ENCODE data around the gene F3.
"Not testable (repeated sequence)": the region's sequence is repeated elsewhere in the genome, so short reads cannot be mapped to it uniquely, and the experiment has no call there.

The F3 gene

GRCh38 chr1:94541246-94542087 lies at the start of gene F3:
Gene F3, minus strand, starts transcription at chr1:94541759. Its CDS starts 123 bp downstream, at chr1:94541636.
- no peak for DNase-seq (ENCODE audit: low spot score)

GRCh38 chr1:94590203-94591137 lies 48.9 kb upstream of the F3 start:
- no peak for DNase-seq (ENCODE audit: low spot score)

GRCh38 chr1:94589728-94590127 lies 48.2 kb upstream of the F3 start:
- DNase-seq (ENCODE audit: low spot score) = no peak

GRCh38 chr1:94582565-94582964 lies 41.0 kb upstream of the F3 start:
- DNase-seq (ENCODE audit: low spot score) = no peak

GRCh38 chr1:94580367-94581115 lies 39.0 kb upstream of the F3 start:
- DNase-seq (ENCODE audit: low spot score) = no peak

- DNase-seq (ENCODE audit: low spot score) = no peak
Observed at GRCh38 chr1:94579876-94580294, 38.3 kb upstream of the F3 start.

GRCh38 chr1:94578856-94579255 lies 37.3 kb upstream of the F3 start:
- DNase-seq (ENCODE audit: low spot score) = no peak

GRCh38 chr1:94573917-94574316 lies 32.4 kb upstream of the F3 start:
- not testable (repeated sequence) for DNase-seq (ENCODE audit: low spot score)

- no peak for DNase-seq (ENCODE audit: low spot score)
Observed at GRCh38 chr1:94572780-94573179, 31.2 kb upstream of the F3 start.

- DNase-seq (ENCODE audit: low spot score) = not testable (repeated sequence)
Observed at GRCh38 chr1:94570965-94571364, 29.4 kb upstream of the F3 start.

GRCh38 chr1:94568806-94569205 lies 27.2 kb upstream of the F3 start:
- DNase-seq (ENCODE audit: low spot score) = not testable (repeated sequence)

- DNase-seq (ENCODE audit: low spot score) = not testable (repeated sequence)
Observed at GRCh38 chr1:94567975-94568607, 26.5 kb upstream of the F3 start.

- DNase-seq (ENCODE audit: low spot score) = not testable (repeated sequence)
Observed at GRCh38 chr1:94566436-94566835, 24.9 kb upstream of the F3 start.

GRCh38 chr1:94565901-94566300 lies 24.3 kb upstream of the F3 start:
- no peak for DNase-seq (ENCODE audit: low spot score)

GRCh38 chr1:94562519-94563260 lies 21.1 kb upstream of the F3 start:
- no peak for DNase-seq (ENCODE audit: low spot score)

GRCh38 chr1:94560333-94560732 lies 18.8 kb upstream of the F3 start:
- DNase-seq (ENCODE audit: low spot score) = no peak

- DNase-seq (ENCODE audit: low spot score) = no peak
Observed at GRCh38 chr1:94559921-94560320, 18.4 kb upstream of the F3 start.

GRCh38 chr1:94555091-94555490 lies 13.5 kb upstream of the F3 start:
- DNase-seq (ENCODE audit: low spot score) = no peak

GRCh38 chr1:94554580-94554979 lies 13.0 kb upstream of the F3 start:
- no peak for DNase-seq (ENCODE audit: low spot score)

GRCh38 chr1:94553931-94554330 lies 12.4 kb upstream of the F3 start:
- no peak for DNase-seq (ENCODE audit: low spot score)

GRCh38 chr1:94553323-94553730 lies 11.8 kb upstream of the F3 start:
- no peak for DNase-seq (ENCODE audit: low spot score)
